ENCODE data around the gene CIAO3. TPM values are rescaled to one million over a fixed set of nuclear protein-coding genes. Genes with fewer than 3 reads are reported as not detected.

Gene CIAO3
- total RNA-seq, 1 experiment from 2014 or later, result 21.9 TPM

GRCh38 chr16:745739-746138 lies 4.9 kb upstream of the CIAO3 start:
- H3K23ac ChIP-seq (ENCODE audit: insufficient read length, low read depth, low read length), result no peak overlapping the region
- H3K27me3 Mint-ChIP-seq (ENCODE audit: low read depth), result peaks cover 1% of the 10 kb centered on the region
- peaks cover 5% of the 10 kb centered on the region for H3K23me2 ChIP-seq (ENCODE audit: insufficient read length, low read depth, low read length, poor library complexity, severe bottlenecking)
- WGBS (ENCODE audit: extremely low coverage, insufficient read length, low lambda C conversion rate), result no CpG with 5 or more reads among the region's 14 CpGs
- no peaks in the 10 kb centered on the region for H3K27me3 ChIP-seq (ENCODE audit: insufficient read depth, low read length)
- peak overlapping the region in 1 of 2 experiments; percentile 54; a peak in 1 of 5 replicates for H3K4me3 Mint-ChIP-seq
- no peak overlapping the region for H4K5ac ChIP-seq (ENCODE audit: insufficient read length, low read depth, low read length)
- H2BK120ac ChIP-seq (ENCODE audit: low read depth, low read length, poor library complexity, severe bottlenecking), result no peak overlapping the region
- no peak overlapping the region for H2BK15ac ChIP-seq (ENCODE audit: low read depth, low read length)
- H3K18ac ChIP-seq (ENCODE audit: insufficient read length, low read depth, low read length), result no peak overlapping the region
- H2BK12ac ChIP-seq (ENCODE audit: insufficient read length, low read depth, low read length), result no peak overlapping the region
- H3K9me3 Mint-ChIP-seq, result no peaks in the 10 kb centered on the region
- no peak overlapping the region for H2AK5ac ChIP-seq (ENCODE audit: insufficient read length, low read length)
- H2AFZ ChIP-seq (ENCODE audit: low read length), result no peak overlapping the region
- H3K27ac Mint-ChIP-seq, result no peak overlapping the region
- no peaks in the 10 kb centered on the region for H3K9me3 ChIP-seq (ENCODE audit: control insufficient read depth, low read depth, low read length)
- H4K91ac ChIP-seq (ENCODE audit: insufficient read length, low read depth, low read length), result no peak overlapping the region
- H3K4me1 ChIP-seq (ENCODE audit: insufficient read depth, low read length), result no peaks in the 10 kb centered on the region
- H3K36me3 Mint-ChIP-seq (ENCODE audit: insufficient read depth in 1 of 3, low read depth in 3 of 3), result no peaks in the 10 kb centered on the region
- peaks cover 0 to 8% of the 10 kb centered on the region in 2 experiments; a peak in 3 of 4 replicates for H3K4me1 Mint-ChIP-seq
- no peak overlapping the region for H3K14ac ChIP-seq (ENCODE audit: insufficient read depth, low read length)
- no peak overlapping the region for H3T11ph ChIP-seq (ENCODE audit: low read length)
- DNase-seq, result peak; percentile 85
- H3K4me2 ChIP-seq (ENCODE audit: insufficient read depth, insufficient read length, low read length), result no peak overlapping the region
- no peaks in the 10 kb centered on the region for H3K79me1 ChIP-seq (ENCODE audit: insufficient read depth, low read depth, low read length, poor library complexity, severe bottlenecking)
- no peak overlapping the region for H3K9ac ChIP-seq (ENCODE audit: extremely low read depth, insufficient read length, low read length)
- H3K56ac ChIP-seq (ENCODE audit: insufficient read length, low read depth, low read length), result no peak overlapping the region
- no peak overlapping the region for H3K4ac ChIP-seq (ENCODE audit: low read depth, low read length)
- no peak overlapping the region for H2BK5ac ChIP-seq (ENCODE audit: insufficient read length, low read length)
- no peak overlapping the region for H3K27ac ChIP-seq (ENCODE audit: insufficient read length, low read depth, low read length)
- H4K20me1 ChIP-seq (ENCODE audit: control insufficient read depth, insufficient read depth, insufficient read length), result no peaks in the 10 kb centered on the region
- H3K79me2 ChIP-seq (ENCODE audit: insufficient read depth, low read length), result no peaks in the 10 kb centered on the region
- H4K8ac ChIP-seq (replicated peaks; ENCODE audit: insufficient read length, low read depth, low read length), result no peak overlapping the region
- peak; percentile 88 for TF ChIP-seq CTCF (conservative IDR thresholded peaks at IDR 0.05)
- no peak overlapping the region for H2BK20ac ChIP-seq (ENCODE audit: low read depth, low read length, poor library complexity, severe bottlenecking)

Measured in H9 (cell line).